GM21619 (cell line): Measurements from ENCODE around the gene NOXA1.
"Not testable (repeated sequence)": the region's sequence is repeated elsewhere in the genome, so short reads cannot be mapped to it uniquely, and the experiment has no call there.

Experiments
- ATAC-seq: cut with Tn5 transposase; IDR thresholded peaks from one replicate; pipeline ENCODE4 v1.9.1; 2021; ENCODE audit not compliant: unreplicated experiment

The NOXA1 gene

DNA sequence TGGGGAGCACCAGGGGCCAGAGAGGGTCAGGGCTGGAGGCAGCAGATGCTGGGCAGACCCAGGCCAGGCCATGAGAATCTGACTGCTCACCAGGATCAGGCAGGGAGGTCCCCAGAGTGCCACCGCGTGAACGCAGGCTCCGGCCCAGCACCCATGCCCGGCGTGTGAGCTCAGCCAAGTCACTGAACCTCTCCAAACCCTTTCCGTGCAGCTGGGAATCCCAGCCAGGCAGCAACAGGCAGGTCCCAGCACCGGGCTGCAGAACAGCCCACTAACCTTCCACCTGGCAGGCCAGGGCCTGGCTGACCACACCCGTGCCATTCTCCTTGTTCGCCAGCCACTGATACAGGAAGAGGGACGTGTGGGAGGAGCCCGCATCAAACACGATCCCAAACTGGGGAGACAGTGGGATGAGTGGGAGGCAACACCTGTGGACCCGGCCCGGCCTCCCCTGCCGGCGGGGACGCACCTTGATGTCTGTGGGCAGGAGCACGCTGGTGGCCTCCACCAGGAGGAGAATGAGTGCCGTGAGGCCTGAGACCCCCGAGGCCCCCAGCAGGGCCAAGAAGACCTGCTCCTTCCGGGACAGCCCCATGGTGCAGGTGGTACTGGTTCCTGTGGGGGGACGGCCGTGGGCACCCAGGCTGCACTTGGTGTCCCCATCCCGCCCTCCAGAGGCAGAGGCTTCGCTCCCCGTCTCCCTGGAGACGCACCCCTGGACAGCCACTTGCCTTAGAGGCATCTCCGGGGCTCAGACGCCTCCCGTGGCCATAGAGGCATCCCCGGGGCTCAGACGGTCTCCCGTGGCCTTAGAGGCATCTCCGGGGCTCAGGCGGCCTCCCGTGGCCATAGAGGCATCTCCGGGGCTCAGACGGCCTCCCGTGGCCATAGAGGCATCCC, 14.7 kb downstream of the NOXA1 start:
- ATAC-seq: no peak

GRCh38 chr9:137438591-137439157, 15.5 kb downstream of the NOXA1 start:
- no peak for ATAC-seq

- ATAC-seq: no peak
Measured at GRCh38 chr9:137439158-137439714, 16.0 kb downstream of the NOXA1 start.

DNA sequence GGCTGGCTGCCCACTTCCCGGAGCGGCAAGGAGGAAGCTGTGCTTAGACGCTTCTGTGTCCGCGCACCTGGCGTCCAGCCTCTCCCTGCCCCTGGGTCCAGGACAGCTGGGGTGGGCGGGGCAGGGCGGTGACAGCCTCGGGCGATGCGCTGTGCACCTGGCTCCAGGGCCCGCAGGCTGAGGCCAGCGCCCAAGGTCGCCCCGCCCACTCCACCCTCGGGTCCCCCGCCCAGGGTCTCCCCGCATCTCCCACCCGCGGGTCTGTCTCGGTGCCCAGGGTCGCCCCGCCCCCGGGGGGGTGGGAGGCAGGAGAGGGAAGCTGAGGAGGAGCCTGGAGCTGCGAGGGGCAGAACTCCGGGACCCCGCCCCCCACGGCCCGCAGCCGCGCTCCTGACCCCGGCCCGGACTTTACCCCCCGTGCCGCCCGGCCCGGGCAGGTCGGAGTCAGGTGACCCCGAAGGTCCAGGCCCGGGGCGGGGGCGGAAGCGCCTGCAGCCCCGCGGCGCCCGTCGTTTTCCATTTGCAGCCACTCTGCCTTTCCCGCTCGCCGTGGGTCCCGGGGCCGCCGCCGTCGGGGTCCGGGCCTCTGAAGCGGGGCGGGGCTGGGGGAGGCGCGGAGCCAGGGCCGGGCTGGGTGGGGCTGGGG, 18.2 kb downstream of the NOXA1 start, which contains the start of gene ENTPD8:
Gene ENTPD8 (minus strand): TSS at position 69 of the 646 bp plus-strand sequence. CDS start 3,072 bp downstream, outside the sequence.
- no peak for ATAC-seq

GRCh38 chr9:137441935-137442321, 18.7 kb downstream of the NOXA1 start:
- no peak for ATAC-seq

- no peak for ATAC-seq
Measured at GRCh38 chr9:137444106-137444790, 21.1 kb downstream of the NOXA1 start.

DNA sequence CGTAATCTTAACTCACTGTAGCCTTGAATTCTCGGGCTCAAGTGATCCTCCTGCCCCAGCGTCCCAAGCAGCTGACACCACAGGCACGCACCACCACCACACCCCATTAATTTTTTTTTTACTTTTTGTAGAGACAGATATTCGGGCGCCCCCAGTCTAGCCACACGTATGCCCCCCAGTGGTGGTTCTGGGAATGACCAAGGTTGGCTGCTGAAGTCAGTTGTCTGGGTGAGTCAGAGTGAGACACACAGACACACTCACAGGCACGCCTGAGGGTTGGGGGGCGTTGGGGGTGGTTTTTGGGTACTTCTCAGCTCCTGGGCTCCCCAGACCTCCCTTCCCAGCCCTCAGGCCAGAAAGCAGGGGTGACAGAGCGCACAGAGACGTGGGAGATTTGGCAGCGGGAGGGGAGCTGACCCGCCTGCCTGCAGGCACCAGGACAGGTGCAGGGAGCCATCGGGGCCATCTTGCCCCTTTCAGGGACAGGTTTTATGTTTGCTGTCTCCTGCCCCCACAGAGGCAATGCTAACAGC, 22.1 kb downstream of the NOXA1 start:
- no peak for ATAC-seq

DNA sequence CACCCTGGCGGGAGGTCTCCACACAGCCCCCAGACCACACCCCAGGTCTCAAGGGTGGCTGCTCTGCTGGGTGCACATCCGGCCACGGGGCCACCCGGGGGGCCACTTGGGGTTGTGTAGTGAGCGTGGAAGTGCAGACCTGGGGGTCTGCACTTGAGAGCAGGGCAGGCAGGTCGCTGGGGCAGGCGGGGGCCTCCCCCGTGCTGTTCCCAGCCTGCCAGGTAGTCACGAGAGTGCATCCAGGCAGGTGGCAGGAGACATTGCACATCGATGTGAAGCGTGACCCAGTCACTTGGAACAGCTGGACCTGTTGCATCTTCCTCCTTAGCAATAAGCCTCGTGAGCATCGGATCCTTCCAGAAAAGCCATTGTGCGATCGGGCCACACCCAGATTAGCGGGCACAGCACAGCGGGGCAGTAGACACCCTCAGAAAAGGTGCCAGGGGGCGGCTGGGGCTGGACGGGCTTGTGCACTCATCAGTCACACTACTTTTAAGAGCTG, 22.8 kb downstream of the NOXA1 start:
- no peak for ATAC-seq

DNA sequence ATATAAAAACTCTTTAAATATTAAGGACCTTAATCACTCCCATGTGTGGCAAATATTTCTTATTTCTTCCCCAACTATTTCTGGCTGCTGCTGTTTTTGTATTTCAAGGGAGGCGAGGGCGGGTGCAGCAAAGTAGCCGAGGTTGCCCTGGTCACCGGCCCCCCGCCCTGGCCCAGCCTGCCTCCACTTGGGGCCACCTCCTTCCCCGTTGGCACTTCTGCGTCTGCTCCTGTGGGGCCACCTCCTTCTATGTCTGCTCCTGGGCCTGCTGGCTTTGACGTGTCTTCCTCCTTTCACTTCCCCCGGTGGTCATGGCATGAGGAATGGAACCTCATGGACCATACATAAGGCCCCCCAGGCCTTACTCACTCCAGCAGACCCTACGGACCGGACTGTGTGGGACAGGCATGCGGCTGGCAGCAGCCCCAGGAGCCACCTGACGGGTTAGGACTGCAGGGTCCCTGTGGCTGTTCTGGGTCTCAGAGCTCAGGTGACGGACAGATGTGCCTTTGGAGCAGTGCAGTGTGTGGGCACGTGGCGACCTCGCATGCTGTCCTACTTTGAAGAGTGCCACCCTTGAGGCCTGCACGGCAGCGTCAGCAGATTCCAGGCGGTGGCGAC, 23.8 kb downstream of the NOXA1 start:
- ATAC-seq: no peak

GRCh38 chr9:137447722-137448601, 24.8 kb downstream of the NOXA1 start:
- no peak for ATAC-seq

DNA sequence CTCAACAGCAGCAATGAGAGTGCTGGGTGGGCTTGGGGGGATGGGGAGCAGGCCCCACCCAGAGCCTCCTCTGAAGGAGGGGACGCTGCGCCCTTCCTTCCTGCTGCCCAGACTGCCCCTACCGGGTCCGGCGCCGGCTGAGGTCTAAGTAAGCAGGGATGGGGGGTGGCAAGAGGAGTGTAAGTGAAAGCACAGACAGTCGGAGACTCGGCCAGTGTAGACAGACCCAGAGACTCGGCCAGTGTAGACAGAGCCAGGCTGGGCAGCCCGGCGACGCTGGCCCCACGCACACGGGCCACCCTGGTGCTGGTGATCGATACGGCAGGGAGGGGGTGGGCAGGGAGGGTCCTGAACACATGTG, 25.4 kb downstream of the NOXA1 start:
- ATAC-seq: no peak

DNA sequence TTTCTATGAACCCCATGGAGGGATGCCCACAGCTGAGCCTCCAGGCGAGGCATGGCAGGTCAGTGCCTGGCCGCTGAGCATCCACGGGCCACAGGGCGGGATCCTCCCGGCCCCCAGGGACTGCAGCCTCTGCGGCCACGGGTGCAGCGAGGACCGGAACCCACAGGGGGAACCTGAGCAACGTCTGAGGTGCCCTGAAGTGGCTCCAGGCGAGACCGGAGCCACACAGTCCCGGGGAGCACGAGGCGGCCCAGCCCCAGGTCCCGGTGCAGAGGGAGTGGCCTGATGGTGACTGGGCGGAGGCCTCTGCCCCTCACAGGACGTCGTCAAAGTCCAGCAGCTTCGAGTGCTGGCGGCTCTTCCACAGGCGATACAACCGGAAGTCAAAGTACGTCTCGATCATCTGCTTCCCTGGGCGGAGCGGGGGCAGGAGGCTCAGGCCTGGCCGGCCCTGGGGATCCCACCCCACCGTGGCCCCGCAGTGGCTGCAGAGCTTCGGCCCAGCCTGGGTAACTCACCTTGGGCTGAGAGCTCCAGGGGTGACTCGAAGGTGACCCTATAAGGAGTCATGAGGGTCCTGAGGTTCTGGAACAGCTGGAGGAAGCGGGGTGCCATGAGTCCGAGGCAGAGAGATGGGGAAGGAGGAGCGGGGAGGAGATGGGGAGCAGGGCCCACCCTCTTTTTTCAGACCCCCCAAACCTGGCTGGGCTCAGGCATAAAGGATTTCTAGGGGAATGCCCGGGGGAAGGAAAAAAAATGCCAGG, 26.1 kb downstream of the NOXA1 start:
- ATAC-seq: no peak

DNA sequence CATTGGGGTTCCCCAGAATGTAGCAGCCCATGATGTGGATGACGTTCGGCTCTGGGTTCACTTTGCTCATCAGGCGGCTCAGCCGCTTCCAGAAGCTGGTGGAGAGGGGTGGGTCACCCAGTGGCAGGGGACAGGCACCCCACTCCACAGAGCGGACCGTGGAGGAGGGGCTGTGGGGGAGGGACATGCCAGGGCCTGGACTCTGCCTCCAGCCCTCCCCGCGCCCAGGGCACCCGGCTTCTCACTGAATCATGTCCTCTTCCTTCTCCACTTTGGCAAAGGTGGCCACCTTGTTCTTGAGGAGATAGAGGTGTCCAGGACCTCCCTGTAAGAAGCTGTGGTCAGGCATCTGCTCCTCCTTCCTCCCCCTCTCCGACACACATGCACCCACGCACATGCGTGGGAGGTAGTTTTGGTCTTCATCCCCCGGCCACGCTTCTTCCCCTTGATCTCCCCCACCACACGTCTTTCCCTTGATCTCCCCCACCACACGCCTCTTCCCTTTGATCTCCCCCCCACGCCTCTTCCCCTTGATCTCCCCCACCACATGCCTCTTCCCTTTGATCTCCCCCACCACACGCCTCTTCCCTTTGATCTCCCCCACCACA, 26.8 kb downstream of the NOXA1 start:
- ATAC-seq: no peak

GRCh38 chr9:137450539-137451222, 27.5 kb downstream of the NOXA1 start:
- not testable (repeated sequence) for ATAC-seq

DNA sequence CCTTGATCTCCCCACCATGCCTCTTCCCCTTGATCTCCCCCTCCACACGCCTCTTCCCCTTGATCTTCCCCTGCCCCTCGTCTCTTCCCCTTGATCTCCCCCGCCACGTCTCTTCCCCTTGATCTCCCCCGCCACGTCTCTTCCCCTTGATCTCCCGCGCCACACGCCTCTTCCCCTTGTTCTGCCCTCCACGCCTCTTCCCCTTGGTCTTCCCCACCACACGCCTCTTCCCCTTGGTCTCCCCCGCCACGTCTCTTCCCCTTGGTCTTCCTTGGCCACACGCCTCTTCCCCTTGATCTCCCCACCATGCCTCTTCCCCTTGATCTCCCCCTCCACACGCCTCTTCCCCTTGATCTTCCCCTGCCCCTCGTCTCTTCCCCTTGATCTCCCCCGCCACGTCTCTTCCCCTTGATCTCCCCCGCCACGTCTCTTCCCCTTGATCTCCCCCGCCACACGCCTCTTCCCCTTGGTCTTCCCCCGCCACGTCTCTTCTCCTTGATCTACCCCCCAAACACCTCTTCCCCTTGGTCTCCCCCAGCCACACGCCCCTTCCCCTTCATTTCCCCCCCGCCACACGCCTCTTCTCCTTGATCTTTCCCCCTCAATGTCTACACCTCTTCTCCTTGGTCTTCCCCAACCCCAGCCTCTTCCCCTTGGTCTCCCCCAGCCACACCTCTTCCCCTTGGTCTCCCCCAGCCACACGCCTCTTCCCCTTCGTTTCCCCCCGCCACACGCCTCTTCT, 28.2 kb downstream of the NOXA1 start:
- ATAC-seq: not testable (repeated sequence)

DNA sequence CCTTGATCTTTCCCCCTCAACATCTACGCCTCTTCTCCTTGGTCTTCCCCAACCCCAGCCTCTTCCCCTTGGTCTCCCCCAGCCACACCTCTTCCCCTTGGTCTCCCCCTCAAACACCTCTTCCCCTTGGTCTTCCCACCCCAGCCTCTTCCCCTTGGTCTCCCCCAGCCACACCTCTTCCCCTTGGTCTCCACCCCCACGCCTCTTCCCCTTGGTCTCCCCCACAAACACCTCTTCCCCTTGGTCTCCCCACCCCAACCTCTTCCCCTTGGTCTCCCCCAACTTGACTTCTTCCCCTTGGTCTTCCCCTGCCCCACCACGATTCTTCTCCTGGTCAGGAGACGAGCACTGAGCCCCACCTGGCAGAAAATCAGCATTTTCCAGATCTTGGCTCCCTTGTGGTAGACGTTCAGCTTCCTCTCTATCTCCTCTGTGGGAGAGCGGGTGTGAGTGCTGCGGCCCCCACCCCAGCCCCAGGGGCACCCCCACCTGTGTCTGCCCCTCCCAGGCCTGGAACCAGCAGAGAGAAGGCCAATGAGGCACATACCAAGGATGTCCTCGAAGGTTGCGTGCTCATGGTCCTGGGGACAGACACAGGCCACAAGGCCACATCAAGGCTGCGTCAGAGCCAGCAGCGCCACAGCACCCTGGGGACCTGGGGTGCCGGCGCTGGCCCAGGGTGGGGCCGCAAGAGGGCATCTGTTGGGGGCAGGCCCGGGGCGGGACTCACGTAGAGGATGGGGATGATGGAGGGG, 29.0 kb downstream of the NOXA1 start:
- ATAC-seq: no peak
